Mesothelial cell of epicardium (in vitro differentiated cells): ENCODE results near the gene TMEM94. TPM values are rescaled to one million over a fixed set of nuclear protein-coding genes. Genes with fewer than 3 reads are reported as not detected.
A peak's percentile ranks its signal among the peaks of the same experiment; 100 is the strongest.
"Not testable (repeated sequence)": the region's sequence is repeated elsewhere in the genome, so short reads cannot be mapped to it uniquely, and the experiment has no call there.

Experiments
- DNase-seq, 2 experiments: peaks; one replicate each; pipeline ENCODE4 v3.0.0; 2021; ENCODE audit warnings: low spot score in 2 of 2; ENCODE audit not compliant: unreplicated experiment in 2 of 2
- H3K27ac Mint-ChIP-seq: 2 replicates; pipeline ENCODE4 v1.8.0; 2021; ENCODE audit warnings: mixed read lengths
- H3K27me3 Mint-ChIP-seq: 2 replicates; pipeline ENCODE4 v1.8.0; 2021; ENCODE audit warnings: low read depth, mixed read lengths
- H3K36me3 Mint-ChIP-seq: 2 replicates; pipeline ENCODE4 v1.8.0; 2021; ENCODE audit warnings: mixed read lengths
- H3K4me1 Mint-ChIP-seq: 2 replicates; pipeline ENCODE4 v1.8.0; 2021; ENCODE audit warnings: mixed read lengths
- H3K4me3 Mint-ChIP-seq: 2 replicates; pipeline ENCODE4 v1.8.0; 2021; ENCODE audit warnings: mild to moderate bottlenecking, moderate library complexity, mixed read lengths
- H3K9me3 Mint-ChIP-seq: 2 replicates; pipeline ENCODE4 v1.8.0; 2021; ENCODE audit warnings: mixed read lengths
- CTCF ChIP-seq: fragments of 200-600 bp; sonication (generic); IDR thresholded peaks from one replicate; pipeline ENCODE4 v1.5.0; 2021; ENCODE audit warnings: antibody characterized with exemption; ENCODE audit not compliant: unreplicated experiment
- total RNA-seq: library from RNA; stranded (reverse); gene quantifications from 3 replicates; pipeline ENCODE4 v1.2.1, GENCODE V29; 2021

TMEM94 gene
- total RNA-seq, 1 donor from 2014 or later: 126 TPM

GRCh38 chr17:75516255-75516618 lies 59.8 kb downstream of the TMEM94 start, which contains the start of gene TSEN54:
TSS of gene TSEN54 (plus strand) at chr17:75516528. CDS start at chr17:75516561, 33 bp downstream.
- H3K9me3 Mint-ChIP-seq: no peaks in the 10 kb centered on the region
- H3K4me3 Mint-ChIP-seq: peak within 1 kb of the TSS; percentile 84
- H3K27ac Mint-ChIP-seq: peak within 1 kb of the TSS; percentile 89
- no peak for TF ChIP-seq CTCF
- H3K27me3 Mint-ChIP-seq: no peaks in the 10 kb centered on the region
- H3K4me1 Mint-ChIP-seq: peaks cover 37% of the 10 kb centered on the region
- peak; percentile 89 to 92 for DNase-seq
- H3K36me3 Mint-ChIP-seq: peaks cover 5% of the 10 kb centered on the region

GRCh38 chr17:75516619-75517296 lies 60.3 kb downstream of the TMEM94 start:
- peak overlapping the region; percentile 47 for H3K27ac Mint-ChIP-seq
- TF ChIP-seq CTCF: no peak
- peaks cover 35% of the 10 kb centered on the region for H3K4me1 Mint-ChIP-seq
- no peaks in the 10 kb centered on the region for H3K27me3 Mint-ChIP-seq
- peaks cover 5% of the 10 kb centered on the region for H3K36me3 Mint-ChIP-seq
- peak overlapping the region; percentile 77 for H3K4me3 Mint-ChIP-seq
- DNase-seq: peak in 1 of 2 experiments; percentile 64
- no peaks in the 10 kb centered on the region for H3K9me3 Mint-ChIP-seq

GRCh38 chr17:75517297-75517865 lies 60.9 kb downstream of the TMEM94 start:
- DNase-seq: no peak
- H3K27me3 Mint-ChIP-seq: no peaks in the 10 kb centered on the region
- H3K9me3 Mint-ChIP-seq: no peaks in the 10 kb centered on the region
- H3K4me3 Mint-ChIP-seq: peak overlapping the region; percentile 77
- TF ChIP-seq CTCF: peak; percentile 27
- H3K27ac Mint-ChIP-seq: peak overlapping the region; percentile 47
- H3K4me1 Mint-ChIP-seq: peaks cover 28% of the 10 kb centered on the region
- peaks cover 8% of the 10 kb centered on the region for H3K36me3 Mint-ChIP-seq

GRCh38 chr17:75518201-75518600 lies 61.8 kb downstream of the TMEM94 start:
- H3K36me3 Mint-ChIP-seq: peaks cover 11% of the 10 kb centered on the region
- H3K27me3 Mint-ChIP-seq: no peaks in the 10 kb centered on the region
- peak overlapping the region; percentile 77 for H3K4me3 Mint-ChIP-seq
- peaks cover 24% of the 10 kb centered on the region for H3K4me1 Mint-ChIP-seq
- no peak overlapping the region for H3K27ac Mint-ChIP-seq
- no peak for TF ChIP-seq CTCF
- H3K9me3 Mint-ChIP-seq: no peaks in the 10 kb centered on the region
- no peak for DNase-seq

- no peak for DNase-seq
- no peak overlapping the region for H3K27ac Mint-ChIP-seq
- peaks cover 16% of the 10 kb centered on the region for H3K4me1 Mint-ChIP-seq
- H3K9me3 Mint-ChIP-seq: no peaks in the 10 kb centered on the region
- no peaks in the 10 kb centered on the region for H3K27me3 Mint-ChIP-seq
- no peak for TF ChIP-seq CTCF
- H3K36me3 Mint-ChIP-seq: peaks cover 14% of the 10 kb centered on the region
- H3K4me3 Mint-ChIP-seq: no peak overlapping the region
Observed at GRCh38 chr17:75518983-75519537, 62.6 kb downstream of the TMEM94 start.

GRCh38 chr17:75520413-75520812 lies 64.0 kb downstream of the TMEM94 start:
- H3K36me3 Mint-ChIP-seq: peaks cover 14% of the 10 kb centered on the region
- H3K27me3 Mint-ChIP-seq, H3K27ac Mint-ChIP-seq, DNase-seq, H3K4me3 Mint-ChIP-seq, H3K9me3 Mint-ChIP-seq: not testable (repeated sequence)
- H3K4me1 Mint-ChIP-seq: peaks cover 15% of the 10 kb centered on the region
